Right atrium auricular region (tissue), 2 donors: ENCODE data around the gene ST3GAL2. TPM values are rescaled to one million over a fixed set of nuclear protein-coding genes. Genes with fewer than 3 reads are reported as not detected.

Experiments
- DNase-seq: peaks from one replicate; pipeline ENCODE4 v3.0.0-alpha.2; 2019; ENCODE audit warnings: low spot score
- H3K27ac ChIP-seq, 2 donors: fragments of 200-600 bp; sonication (generic); 1 replicate in 1 of 2; 2 replicates in 1 of 2; pipeline ENCODE4 v1.5.1; 2016 to 2019
- H3K27me3 ChIP-seq, 2 donors: fragments of 200-600 bp; sonication (generic); one replicate each; pipeline versions ENCODE4 v1.5.1 to v1.6.0; 2017 to 2019
- H3K36me3 ChIP-seq: fragments of 200-600 bp; sonication (generic); one replicate; pipeline ENCODE4 v1.5.1; 2016
- H3K4me1 ChIP-seq, 2 donors: fragments of 200-600 bp; sonication (generic); one replicate each; pipeline versions ENCODE4 v1.5.1 to v1.6.0; 2017 to 2019
- H3K4me3 ChIP-seq, 2 donors: fragments of 200-600 bp; sonication (generic); 1 replicate in 1 of 2; 2 replicates in 1 of 2; pipeline ENCODE4 v1.5.1; 2017 to 2019; ENCODE audit warnings: mild to moderate bottlenecking in 1 of 2, moderate library complexity in 1 of 2
- H3K9me3 ChIP-seq, 2 donors: fragments of 200-600 bp; sonication (generic); one replicate each; pipeline ENCODE4 v1.5.1; 2019
- total RNA-seq, 2 donors: library from RNA; depleted of rRNA; stranded (reverse); fragments of >200 nt; gene quantifications; one replicate each; pipeline ENCODE4 v1.1.0, GENCODE V29; 2016
- TF ChIP-seq, protein P1 (sequence below), 2 donors: fragments of 200-600 bp; sonication (generic); IDR thresholded peaks; one replicate each; pipeline ENCODE4 v1.5.1; 2019; ENCODE audit warnings: antibody characterized with exemption in 2 of 2

The ST3GAL2 gene
- total RNA-seq, 2 donors from 2014 or later: 13.5 to 16.9 TPM

DNA sequence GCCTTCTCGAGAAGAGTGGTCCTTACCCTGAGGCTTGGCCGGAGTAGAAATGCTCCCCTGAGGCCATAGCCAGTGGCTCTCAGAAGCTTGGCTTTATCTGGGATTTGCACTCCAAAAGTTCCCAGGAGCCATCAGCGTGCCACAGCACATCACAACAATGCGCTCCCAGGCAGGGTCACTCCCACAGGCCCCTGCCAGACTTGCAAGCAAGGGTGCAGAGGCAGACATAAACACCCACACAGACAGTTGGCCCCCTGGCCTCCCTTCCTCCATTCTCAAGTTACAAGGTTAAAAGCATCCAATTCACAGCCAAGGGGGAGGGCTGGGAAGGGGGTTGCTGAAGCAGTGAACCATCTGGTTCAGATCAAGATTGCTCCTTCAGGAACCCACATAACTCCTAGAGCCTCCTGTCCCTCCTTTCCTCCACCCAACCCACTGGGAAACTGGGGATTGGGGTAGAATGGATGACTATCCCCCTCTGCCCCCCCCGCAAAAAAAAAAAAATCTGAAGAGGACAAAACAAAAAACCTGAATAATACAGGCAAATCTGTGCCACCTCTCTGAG is 1.8 kb downstream of the ST3GAL2 start:
- no peaks in the 10 kb centered on the region for H3K27me3 ChIP-seq
- H3K4me3 ChIP-seq: peak overlapping the region in 1 of 2 donors; percentile 84
- DNase-seq: no peak
- no peaks in the 10 kb centered on the region for H3K36me3 ChIP-seq
- TF ChIP-seq, protein P1, sequence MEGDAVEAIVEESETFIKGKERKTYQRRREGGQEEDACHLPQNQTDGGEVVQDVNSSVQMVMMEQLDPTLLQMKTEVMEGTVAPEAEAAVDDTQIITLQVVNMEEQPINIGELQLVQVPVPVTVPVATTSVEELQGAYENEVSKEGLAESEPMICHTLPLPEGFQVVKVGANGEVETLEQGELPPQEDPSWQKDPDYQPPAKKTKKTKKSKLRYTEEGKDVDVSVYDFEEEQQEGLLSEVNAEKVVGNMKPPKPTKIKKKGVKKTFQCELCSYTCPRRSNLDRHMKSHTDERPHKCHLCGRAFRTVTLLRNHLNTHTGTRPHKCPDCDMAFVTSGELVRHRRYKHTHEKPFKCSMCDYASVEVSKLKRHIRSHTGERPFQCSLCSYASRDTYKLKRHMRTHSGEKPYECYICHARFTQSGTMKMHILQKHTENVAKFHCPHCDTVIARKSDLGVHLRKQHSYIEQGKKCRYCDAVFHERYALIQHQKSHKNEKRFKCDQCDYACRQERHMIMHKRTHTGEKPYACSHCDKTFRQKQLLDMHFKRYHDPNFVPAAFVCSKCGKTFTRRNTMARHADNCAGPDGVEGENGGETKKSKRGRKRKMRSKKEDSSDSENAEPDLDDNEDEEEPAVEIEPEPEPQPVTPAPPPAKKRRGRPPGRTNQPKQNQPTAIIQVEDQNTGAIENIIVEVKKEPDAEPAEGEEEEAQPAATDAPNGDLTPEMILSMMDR (IDR thresholded peaks at IDR 0.05): no peak
- H3K4me1 ChIP-seq: peaks cover 0 to 63% of the 10 kb centered on the region in 2 donors
- peak overlapping the region in 1 of 2 donors; percentile 76 for H3K27ac ChIP-seq
- no peaks in the 10 kb centered on the region for H3K9me3 ChIP-seq

DNA sequence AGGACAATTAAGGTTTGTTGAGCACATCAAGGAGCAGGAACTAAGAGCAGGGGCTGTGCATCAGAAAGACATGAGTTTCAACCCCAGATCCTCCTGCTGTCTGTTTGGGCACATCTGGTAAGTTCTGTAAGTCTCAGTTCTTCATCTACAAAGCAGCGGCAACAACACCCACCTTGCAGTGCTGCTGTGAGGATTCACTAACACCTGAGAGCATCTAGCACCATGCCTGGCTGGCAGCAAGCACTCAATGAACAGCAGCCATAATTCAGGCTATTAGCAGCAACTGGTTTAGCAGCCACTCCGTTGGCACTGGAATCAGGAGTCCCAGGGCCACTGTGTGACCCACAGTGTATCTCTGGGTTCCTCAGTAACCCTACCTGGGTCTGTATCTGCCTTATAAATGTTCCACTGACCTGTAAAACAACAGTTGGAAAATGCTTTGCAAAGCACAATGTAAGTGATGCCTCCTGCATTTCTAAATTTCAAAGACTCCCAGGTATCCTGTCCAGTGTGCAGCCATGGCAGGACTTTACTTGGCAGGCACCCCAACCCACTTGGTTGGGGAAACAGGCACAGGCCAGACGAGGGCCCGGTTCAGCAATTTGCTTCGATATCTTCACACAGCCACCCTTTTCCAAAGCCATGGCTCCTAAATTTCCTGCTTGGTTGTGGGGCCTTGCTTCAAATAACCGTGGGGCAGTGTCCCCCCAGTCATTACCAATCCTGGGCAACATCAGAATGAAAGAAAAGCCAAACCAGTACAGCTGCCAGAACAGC is 4.2 kb downstream of the ST3GAL2 start:
- no peaks in the 10 kb centered on the region for H3K27me3 ChIP-seq
- H3K36me3 ChIP-seq: no peaks in the 10 kb centered on the region
- DNase-seq: no peak
- H3K27ac ChIP-seq: peak overlapping the region in 1 of 2 donors; percentile 63
- no peak overlapping the region for H3K4me3 ChIP-seq
- H3K9me3 ChIP-seq: no peaks in the 10 kb centered on the region
- peaks cover 0 to 83% of the 10 kb centered on the region in 2 donors for H3K4me1 ChIP-seq
- TF ChIP-seq, protein P1 (IDR thresholded peaks at IDR 0.05): no peak

DNA sequence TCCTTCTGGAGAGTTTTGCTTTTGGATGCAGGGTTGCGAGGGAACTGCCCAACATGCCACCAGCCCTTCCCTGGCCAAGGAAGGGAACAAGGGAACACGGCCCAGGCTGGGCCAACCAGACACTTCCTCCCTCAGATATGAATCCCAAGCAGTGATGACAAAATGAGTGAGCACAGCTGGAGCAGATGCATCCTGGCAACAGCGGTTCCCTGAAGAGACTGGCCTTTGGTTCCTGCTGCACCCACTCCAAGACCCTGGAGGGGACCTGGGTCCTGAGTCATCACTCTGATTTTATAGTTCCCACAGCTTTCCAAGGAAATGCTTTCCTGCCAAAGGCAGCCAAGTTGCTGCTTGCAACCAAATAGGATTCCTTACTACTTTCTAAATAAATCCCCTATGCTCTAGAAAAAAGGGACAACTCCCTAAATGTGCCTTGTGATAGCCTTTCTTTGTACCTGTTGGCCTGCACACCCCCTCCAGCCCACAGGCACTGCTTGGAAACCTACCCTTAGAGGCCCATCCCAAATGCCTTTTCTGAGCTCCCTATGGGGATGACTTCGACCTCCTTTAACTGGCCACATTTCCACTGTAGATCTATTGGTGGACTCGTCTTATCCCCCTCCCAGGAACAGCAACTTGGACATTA is 5.3 kb downstream of the ST3GAL2 start:
- no peak overlapping the region for H3K4me3 ChIP-seq
- no peaks in the 10 kb centered on the region for H3K27me3 ChIP-seq
- TF ChIP-seq, protein P1 (IDR thresholded peaks at IDR 0.05): no peak
- H3K9me3 ChIP-seq: no peaks in the 10 kb centered on the region
- H3K36me3 ChIP-seq: no peaks in the 10 kb centered on the region
- peak overlapping the region; percentile 28 to 63 for H3K27ac ChIP-seq
- peaks cover 0 to 90% of the 10 kb centered on the region in 2 donors for H3K4me1 ChIP-seq
- DNase-seq: peak; percentile 67

DNA sequence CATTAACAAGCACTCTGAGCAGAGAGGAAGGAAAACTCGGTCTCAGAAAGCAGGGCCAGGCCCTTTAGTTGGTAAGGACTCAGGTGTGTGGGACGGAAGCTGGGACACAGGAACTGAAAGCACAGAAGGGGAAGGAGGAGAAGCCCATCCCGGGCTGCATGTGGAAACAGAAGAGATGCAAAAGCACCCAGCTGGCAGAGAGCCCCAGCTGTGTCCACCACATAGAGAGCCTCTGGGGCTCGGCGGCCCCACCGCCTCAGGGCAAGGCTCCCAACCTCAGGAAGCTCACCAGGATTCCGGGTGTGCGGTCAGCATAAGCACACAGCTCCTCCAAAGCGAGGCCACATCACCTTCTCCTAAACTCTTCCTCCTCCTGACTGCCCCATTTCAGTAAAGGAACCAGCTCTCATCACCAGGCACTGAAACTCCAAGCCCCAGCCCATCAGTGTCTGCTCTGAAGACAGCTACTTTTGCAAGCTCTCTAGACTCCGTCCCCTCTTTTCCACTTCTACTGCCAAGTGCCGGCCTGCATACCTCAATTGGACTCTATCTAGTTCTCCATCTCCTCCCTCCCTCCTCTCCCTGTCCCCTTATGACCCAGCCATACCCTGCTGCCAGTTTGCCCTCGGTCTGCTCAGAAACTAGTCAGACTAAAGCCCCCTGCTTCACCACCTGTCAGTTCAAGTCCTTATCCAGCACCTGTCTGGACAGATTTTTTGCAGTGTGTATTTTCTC is 6.0 kb downstream of the ST3GAL2 start:
- TF ChIP-seq, protein P1 (IDR thresholded peaks at IDR 0.05): no peak
- Histone ChIP-seq H3K27me3 (no peaks in the 10 kb centered on the region), H3K4me3 (no peak overlapping the region), H3K9me3 (no peaks in the 10 kb centered on the region), H3K36me3 (no peaks in the 10 kb centered on the region), H3K27ac (peak overlapping the region; percentile 28 to 63), H3K4me1 (peaks cover 0 to 92% of the 10 kb centered on the region in 2 donors)
- peak; percentile 65 for DNase-seq

DNA sequence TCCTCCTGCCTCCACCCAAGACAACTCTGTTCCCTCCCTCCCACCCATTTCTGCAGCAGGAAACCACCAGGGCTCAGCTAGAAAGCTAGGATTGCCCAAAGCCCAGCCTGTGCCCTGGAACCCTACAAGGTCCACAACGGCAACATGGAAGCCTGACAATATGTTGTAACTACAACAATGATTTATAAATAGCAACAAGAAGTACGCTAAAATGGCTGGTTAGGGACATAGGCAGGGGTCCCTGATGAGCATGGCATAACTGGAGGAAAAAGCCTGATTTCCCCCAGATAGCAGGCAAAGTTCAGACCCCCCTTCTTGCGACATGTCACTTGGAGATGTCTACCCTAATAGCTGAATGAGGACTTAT is 6.6 kb downstream of the ST3GAL2 start:
- Histone ChIP-seq H3K27ac (peak overlapping the region; percentile 28 to 63), H3K4me3 (no peak overlapping the region), H3K4me1 (peaks cover 0 to 92% of the 10 kb centered on the region in 2 donors), H3K27me3 (no peaks in the 10 kb centered on the region), H3K36me3 (no peaks in the 10 kb centered on the region), H3K9me3 (no peaks in the 10 kb centered on the region)
- TF ChIP-seq, protein P1 (IDR thresholded peaks at IDR 0.05): no peak
- no peak for DNase-seq
